GM12864 (cell line): Measurements from ENCODE around the gene ZBTB7B.

ENCODE experiments used
- DNase-seq: peaks from one replicate; pipeline ENCODE4 v3.0.0-alpha.2; 2011; ENCODE audit warnings: low read depth
- H3K4me3 ChIP-seq: 2 replicates; pipeline ENCODE4 v1.5.1; 2011; ENCODE audit warnings: mild to moderate bottlenecking, low read depth, low read length, control low read depth
- CTCF ChIP-seq: IDR thresholded peaks from 2 replicates; pipeline ENCODE4 v1.5.1; 2011; ENCODE audit warnings: low read depth, mild to moderate bottlenecking, moderate library complexity, low read length, control low read depth, inconsistent platforms; ENCODE audit errors: missing control alignments

ZBTB7B gene

GRCh38 chr1:155007251-155007828 is 4.7 kb downstream of the ZBTB7B start:
- no peak for DNase-seq
- no peak overlapping the region for H3K4me3 ChIP-seq
- TF ChIP-seq CTCF: no peak

- no peak for TF ChIP-seq CTCF
- DNase-seq: no peak
- H3K4me3 ChIP-seq: no peak overlapping the region
Measured at GRCh38 chr1:155008015-155008941, 5.7 kb downstream of the ZBTB7B start.

GRCh38 chr1:155009221-155009711 is 6.7 kb downstream of the ZBTB7B start:
- no peak for TF ChIP-seq CTCF
- no peak overlapping the region for H3K4me3 ChIP-seq
- no peak for DNase-seq

GRCh38 chr1:155009742-155010141 is 7.1 kb downstream of the ZBTB7B start:
- DNase-seq: no peak
- H3K4me3 ChIP-seq: no peak overlapping the region
- no peak for TF ChIP-seq CTCF

GRCh38 chr1:155010211-155010918 is 7.8 kb downstream of the ZBTB7B start:
- H3K4me3 ChIP-seq: no peak overlapping the region
- TF ChIP-seq CTCF: no peak
- DNase-seq: no peak

- DNase-seq: no peak
- no peak for TF ChIP-seq CTCF
- no peak overlapping the region for H3K4me3 ChIP-seq
Measured at GRCh38 chr1:155011004-155011416, 8.4 kb downstream of the ZBTB7B start.
